GM21367 (cell line): ENCODE data around the gene KIF5C.

ENCODE experiments used
- ATAC-seq: cut with Tn5 transposase; IDR thresholded peaks from one replicate; pipeline ENCODE4 v1.9.1; 2021; ENCODE audit not compliant: unreplicated experiment

The KIF5C gene

DNA sequence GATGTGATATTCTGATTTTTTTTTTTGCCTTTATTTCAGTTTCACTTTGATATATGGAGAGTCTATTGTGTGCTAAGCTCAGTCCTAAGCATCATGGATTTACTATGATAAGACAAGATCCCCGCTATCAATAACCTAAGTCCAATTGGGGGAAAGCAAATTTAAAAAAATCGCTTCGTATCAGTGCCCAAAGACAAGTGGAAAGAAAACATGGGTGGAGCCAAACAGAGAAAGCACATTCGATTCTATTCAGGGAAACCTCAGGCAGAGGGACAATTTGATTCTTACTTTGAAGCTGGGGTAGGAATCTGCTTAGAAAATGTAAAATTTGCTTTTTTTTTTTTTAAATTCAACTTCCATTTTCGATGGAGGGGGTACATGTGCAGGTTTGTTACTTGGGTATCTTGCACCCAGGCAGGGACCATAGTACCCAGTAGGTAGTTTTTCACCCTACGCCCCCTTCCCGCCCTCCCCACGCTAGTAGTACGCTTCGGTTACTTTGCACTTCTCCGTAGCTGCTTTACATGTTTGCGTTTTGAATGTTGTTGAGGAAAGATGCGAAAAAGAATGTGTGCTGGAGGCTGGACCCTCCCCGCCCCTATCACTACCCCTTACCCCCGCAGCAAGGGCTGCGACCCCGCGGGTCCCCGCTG lies 12.4 kb downstream of the KIF5C start:
- no peak for ATAC-seq

DNA sequence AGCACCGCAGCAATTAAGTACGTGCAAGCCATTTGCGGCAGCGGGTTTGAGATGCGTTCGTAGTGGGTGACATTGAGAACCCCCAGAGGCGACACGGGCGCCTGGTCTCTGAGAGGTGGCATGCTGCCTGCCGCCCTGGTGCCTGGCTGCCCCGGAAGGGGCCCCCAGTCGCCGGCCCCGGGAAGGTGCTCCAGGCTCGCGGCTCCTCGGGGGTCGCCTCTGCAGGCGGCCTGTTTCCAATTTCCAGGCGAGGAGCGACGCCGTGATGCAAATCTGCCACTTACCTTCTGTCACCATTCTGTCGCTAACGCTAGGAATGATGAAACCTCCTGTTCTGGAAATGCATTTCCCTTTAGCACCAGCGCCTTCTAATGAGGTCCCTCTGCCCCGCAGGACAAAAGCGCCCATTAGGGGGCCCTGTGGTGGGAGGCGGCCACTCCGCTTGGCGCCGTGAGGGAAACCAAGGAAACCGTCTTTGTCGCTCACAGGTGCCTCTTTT lies 13.0 kb downstream of the KIF5C start:
- ATAC-seq: no peak

DNA sequence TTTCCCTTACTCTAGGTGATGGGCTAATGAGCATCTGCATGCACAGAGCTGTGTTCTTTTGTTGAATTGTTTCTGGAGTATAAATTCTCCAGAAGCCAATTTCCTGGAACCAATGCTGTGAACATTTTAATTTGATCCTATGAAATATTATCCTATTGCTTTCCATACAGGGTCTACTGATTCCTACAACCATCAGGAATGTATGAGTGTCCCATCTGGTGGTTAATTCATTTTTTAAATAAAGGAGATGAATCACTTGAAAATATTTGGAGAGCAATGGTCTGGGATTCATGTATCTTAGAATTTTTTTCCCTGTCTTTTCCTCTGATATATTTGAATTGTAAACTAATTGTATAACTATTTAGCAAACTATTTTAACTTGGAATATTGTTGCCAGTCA lies 14.0 kb downstream of the KIF5C start:
- ATAC-seq: no peak

DNA sequence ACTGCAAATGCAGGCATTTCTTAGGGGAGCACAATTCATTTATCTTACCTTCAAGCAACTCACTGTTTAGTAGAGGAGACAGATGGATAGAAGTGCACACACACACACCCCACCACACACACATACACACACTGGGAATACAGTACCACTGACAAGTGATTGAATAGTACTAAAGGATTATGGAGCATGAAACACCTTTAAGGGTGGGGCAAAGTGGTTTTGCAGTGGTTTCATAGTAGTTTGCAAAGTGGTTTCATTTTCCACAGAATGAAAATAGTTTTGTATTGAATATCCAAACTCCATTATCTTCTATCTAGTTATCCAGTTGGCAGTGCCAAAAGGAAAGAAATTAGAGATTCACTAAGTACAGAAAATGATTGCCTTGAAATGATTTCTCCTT lies 18.9 kb downstream of the KIF5C start:
- ATAC-seq: no peak

DNA sequence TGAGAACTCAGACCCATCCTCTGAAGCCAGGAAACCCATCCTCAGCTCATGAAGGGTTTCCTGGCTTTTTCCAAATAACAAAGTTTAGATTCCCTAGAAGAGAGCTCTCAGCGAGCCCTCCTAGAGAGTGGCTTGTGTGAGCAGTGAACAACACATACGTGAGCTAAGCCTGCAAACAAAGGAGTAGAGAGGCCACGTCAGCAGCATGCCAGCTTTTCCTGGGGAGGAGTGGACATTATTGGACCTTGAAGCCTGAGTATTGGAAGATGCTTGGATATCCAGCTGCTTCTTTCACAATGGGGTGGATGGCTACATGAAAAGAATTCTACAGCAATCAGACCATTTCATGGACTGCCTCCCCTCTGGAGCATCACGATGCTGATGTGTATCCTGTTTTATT lies 21.1 kb downstream of the KIF5C start:
- ATAC-seq: no peak

DNA sequence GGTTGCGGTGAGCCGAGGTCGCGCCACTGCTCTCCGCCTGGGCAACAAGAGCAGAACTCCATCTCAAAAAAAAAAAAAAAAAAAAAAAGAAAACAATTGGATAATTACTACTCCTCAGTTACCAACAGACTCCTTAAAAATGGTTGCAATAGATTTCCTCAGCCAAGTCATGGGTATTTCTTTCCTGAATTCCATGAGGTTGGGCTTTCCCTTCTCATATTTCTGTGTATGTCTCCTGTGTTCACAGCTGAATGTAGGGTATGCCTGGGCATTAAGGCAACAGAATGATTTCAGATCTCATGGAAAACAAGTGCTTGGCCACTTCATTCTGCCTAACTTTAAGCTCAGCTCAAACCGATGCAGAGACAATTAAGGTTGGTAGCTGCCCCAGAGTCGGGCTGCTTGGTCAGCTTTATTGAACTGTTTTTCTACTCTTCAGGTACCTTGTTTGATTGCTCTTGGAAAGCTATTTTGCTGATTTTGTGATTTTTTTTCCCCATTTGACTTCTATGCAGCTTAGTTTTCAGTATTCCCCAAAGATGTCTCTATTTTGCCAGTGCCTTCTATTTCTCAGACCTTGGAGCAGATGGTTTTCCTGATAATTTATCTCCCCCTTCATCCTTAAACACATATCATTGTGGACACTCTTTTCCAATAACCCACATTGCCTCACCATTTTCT lies 24.8 kb downstream of the KIF5C start:
- ATAC-seq: no peak

DNA sequence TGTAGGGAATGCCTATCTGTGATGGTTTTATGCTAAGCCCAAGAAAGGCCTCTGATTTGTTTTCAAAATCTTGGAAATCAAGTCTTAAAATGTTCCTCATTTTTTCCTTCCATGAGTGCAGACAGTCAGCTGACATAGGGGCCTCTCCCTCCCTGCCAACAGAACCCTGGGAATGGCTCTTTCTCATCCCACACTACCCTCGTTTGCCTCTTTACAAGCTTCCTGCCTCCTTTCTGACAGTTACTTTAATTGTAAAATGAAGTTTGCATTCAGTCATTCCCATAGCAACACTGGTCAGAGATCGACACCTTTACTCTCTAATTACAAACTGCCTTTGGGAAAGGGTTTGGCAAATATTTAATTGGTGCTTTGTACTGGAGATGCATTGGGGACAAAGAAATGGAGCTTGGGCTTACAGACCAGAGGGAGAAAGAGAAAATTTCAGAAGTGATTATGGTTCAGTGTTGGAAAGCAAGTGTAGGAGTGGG lies 25.4 kb downstream of the KIF5C start:
- no peak for ATAC-seq

DNA sequence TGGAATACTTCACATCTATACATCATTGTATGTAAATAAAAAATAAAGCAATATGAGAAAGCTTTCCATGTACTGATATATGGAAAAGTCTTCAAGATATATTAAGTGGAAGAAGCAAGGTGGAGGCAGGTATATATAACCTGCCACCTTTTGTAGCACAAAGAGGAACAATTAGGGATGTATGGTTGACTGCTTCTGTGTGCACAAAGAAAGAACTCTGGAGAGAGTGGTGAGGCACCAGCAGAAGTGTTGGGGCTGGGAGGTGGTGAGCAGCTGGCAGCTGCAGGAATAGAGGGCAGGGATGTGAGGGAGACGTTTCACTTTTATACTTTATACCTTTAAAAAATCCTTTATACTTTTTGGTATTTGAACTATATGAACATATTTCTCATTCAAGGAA lies 26.1 kb downstream of the KIF5C start:
- ATAC-seq: no peak

DNA sequence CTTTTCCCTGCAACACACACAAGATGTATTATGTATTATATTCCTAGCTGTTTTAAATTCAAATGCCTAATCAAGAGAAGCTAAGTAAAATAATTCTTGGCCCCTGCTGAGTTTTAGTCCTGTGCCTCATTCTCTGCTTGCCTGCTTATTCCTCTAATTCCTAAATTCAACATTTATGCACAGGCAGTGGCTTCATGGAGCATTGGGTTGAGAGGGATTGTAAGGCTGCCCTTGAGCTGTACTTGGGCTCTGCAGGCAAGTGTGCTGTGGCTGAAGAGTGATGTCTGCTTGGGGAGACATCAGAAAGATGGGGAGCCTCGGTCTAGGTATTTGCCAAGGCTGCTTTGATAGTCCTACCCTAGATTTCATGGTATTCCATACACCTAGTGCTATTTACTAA lies 27.8 kb downstream of the KIF5C start:
- ATAC-seq: no peak

DNA sequence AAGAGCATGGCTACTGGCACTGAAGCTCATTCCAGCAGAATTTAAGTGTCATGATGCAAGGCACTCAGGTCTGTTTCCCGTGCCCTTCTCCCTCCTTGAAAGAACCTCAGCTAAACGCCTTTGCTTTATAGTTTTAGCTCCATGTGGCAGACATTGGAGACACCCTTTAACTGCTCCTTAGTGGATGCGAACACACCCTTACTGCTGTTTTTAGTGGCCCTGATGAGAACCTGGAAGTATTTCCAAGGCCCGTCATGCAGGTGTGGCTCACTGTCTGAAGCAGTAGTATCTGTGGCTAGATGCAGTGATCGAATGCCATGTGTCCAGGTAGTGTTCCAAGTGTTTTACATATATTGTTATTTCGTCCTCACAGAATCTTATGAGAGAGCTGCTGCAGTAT lies 28.3 kb downstream of the KIF5C start:
- no peak for ATAC-seq

DNA sequence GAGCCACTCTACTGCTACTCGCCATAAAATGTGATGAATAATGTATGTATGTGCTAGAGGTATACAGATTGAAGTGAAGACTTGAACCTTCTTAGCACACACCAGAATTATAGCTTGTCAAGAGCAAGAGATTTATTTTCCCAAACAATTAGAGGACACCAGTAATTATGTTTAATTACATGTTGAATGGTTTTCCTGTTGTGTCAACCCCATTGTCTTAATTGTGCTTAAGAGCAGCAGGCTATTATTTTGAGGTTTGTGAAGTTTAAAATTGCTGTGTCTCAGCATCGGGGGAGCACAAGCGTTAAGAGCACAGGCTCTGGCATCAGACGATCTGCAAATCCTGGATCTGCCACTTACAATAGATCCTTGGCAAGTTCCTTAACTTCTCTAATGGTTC lies 29.0 kb downstream of the KIF5C start:
- ATAC-seq: no peak

DNA sequence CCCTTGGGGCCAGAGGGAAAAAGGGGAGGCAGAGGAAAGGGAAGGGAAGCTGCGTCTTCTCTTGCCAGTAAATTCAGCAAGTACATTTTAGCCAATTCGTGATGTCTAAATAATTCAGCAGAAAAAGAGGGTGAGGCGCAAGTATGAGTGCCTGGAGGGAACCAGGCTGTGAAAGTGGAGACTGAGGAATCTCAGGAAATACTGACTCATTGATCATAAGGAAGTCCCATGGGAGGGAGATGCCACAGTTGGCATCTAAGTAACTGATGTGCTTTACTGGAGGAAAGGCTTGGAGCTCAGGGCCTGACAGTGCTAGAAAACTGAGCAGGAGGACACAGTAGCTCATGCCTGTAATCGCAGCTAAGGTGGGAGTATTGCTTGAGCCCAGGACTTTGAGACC lies 31.1 kb downstream of the KIF5C start:
- no peak for ATAC-seq

DNA sequence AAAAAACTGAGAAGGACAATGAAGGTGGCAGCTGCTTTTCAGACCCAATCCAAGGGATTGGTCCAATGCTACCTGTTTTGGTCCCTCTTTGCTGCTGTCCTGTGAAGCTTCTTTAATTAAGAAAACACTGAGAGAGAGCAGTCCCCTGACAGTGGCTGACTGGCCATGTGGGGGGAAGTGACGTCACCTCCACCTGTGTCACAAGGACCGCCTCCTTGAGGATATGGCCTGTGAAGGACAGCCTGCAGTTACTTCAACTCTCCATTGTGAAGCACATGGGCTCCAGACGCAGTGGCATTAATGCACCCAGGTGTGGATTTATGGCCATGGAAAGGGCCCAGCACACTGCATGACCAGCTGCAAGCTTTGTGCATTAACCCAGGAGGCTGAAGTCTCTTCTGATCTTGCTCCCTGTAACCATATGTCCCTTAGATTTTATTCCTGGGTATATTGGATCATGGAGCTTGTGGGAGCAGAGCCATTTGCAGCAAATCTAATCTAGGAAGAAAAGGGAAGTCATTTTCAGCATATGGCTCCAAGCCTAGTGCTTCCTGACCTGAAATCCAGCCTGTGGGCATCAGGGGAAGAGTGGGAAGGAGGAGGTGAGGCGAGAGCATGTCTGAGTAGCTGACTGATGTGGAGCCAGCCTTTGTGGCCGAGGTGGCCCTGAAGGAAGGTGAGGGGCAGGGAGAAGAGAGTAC lies 32.2 kb downstream of the KIF5C start:
- no peak for ATAC-seq

DNA sequence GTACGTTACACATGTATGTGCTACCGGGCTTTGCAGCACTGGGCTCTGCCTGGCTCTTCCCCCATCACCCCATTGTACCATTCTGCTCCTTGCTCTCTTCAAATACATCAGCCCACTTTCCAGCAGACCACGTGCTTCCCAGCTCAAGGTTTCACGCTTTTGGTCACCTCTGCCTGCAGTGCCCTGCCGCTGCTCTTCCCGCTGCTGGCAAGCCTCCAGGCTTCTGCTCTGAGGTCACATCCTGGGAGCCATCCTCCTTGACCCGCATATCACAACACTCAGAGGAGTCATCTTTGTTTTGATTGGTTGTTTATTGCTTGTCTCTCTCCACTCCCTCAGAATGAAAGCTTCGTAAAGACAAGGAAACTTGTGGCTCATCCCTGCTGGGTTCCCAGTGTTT lies 34.1 kb downstream of the KIF5C start:
- ATAC-seq: no peak

DNA sequence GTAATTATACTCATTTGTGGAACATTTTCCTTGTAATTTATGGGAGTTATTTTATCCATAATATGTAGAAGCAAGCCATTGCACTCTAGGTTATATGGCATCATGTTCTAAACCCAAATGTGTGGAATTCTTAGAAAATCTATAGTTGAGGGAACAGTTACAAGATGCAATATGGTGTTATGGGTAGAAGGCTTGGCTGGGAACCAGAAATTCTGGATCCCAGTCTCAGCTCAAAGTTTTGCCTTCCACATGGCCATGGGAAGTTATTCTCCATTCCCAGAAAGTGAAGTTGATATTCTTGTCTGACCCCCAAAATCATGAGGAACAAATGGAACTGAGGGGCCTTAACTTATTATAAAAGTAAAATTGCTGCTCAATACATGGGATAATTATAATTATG lies 38.0 kb downstream of the KIF5C start:
- ATAC-seq: no peak

DNA sequence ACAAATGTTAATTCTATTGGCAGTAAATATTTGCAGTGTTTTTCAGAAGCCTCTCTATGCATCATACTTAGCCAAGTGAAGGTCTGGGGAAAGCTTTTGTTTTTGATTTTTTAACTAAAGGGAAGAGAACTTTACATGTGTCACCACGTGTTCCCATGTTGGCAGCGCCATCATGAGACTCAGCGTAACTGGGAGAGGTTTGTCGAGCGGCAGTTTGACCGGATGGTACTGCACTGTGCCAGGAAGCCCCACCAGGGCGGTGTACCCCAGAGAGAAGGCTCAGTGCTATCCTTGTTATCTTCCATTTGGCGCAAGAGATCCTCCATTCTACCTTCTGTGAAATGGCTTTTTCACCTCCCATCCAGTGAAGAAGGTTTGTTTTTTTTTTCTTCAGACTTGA lies 38.5 kb downstream of the KIF5C start:
- ATAC-seq: no peak

DNA sequence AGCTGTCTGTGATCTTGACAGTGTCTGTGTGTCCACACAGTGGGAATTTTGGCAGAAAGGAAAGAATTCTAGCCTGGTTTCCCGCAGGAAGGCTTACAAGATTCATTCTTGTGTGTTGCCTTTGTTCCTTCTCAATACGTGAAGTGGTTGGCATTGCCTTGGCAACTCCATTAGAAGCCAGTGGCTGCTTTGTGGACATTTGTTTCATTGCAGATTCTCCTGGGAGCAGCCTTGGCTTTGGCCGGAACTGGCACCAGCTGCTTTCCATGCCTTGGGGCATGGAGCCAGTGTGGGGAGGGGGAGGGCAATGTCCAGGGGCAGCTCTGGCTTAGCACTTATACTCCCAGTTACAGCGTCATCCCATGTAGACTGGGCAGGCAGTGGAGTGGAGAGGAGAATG lies 39.4 kb downstream of the KIF5C start:
- no peak for ATAC-seq

DNA sequence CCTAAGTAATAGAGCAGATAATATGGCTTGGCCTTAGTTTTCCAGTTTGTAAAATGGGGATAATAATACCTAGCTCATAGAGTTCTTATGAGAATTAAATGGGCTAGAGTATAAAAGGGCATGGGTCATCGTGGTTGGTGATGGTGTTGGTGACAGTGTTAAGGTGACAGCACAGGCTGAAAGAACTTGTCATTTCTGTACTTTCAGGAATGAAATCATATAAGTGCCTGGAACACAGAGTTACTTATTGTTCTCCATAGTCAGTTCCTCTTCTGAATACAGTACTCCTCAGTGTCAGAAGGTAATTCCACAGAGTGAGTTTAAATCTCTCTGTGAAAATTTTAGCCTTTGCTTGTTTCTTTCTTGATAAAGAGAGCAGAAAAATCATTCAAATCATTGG lies 42.4 kb downstream of the KIF5C start:
- no peak for ATAC-seq

DNA sequence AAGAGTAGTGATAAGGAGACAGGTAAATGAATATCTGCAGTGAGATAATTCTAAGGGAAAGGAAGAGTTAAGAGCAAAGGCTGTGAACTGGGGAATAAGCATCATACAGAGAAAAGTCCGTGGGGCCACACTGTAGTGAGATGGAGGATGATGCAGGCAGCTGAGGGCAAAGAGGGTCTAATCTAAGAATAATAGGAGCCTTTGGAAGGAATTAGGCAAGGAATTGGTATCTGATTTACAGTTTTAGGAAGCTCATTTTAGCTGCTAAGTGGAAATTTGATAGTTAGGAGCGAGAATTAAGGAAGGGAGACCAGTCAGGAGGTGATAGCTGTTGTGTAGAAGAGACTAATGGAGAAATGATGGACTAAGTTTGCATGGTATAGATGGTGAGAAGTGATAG lies 43.5 kb downstream of the KIF5C start:
- ATAC-seq: no peak

DNA sequence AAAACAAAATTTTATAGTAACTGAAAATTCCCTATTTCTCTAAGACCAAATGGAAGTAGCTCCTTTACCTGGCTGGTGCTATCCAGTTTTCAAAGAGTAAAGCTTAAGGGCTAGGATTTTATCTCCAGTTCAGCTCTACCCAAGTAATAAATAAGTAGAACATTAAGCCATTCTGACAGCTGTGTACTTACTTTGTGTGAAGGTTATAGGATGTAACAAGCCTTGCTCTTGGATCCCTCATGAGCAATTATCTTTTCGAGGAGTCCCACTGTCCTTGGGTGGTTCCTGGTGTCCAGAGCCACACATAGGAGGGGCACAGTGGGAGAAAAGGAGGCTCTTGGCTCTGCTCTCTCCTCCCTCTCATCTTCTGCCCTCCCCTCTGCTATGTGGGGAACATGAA lies 45.5 kb downstream of the KIF5C start:
- ATAC-seq: no peak

DNA sequence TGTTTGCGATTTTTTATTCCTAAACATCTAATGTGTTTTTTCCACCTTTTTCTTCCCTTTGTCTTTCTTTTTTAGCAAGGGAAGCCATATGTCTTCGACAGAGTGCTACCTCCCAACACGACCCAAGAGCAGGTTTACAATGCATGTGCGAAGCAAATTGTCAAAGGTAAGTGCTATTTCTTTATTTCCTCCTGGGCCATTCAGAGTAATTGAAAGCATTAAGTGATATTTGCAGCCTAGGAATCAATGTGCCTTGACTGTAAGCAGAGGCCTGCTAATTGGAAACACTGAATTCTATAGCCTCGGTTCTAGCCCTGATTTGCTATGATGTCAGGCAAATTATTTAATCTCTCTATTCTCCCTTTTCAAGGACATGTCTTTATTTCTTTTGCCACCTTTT lies 47.0 kb downstream of the KIF5C start:
- ATAC-seq: no peak

DNA sequence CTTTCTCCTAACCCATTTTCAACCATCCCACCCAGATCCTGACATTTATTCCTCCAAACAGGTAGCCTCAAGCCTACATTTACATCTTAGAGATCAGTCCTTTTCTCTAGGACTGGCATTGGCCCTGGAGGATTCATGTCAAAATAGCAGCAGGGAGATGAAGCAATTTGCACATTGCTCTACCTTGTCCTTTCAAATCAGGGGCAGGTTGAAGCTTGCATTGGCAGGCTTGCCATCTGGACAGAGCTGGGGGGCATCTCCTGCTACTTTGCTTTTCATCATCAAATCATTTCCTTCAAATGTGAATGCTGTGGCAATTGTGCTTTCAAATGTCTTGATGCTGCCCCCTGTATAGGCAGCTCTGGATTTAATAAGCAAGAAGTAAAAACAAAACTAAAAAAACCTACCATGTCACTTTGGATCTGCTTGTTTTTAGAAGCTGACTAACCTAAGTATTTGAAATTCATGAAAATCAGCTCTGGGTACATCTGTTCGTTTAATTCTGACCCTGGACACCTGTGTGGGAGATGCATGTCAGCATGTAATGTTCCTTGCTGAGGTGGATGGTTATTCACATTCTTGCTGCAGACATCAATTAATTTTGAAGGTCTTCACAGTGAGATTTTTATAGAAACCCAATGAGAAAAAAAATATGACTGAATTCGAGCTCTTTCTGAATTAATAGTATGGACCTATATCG lies 47.9 kb downstream of the KIF5C start:
- no peak for ATAC-seq
